ENCODE measurements around the gene TOP1. TPM values are rescaled to one million over a fixed set of nuclear protein-coding genes. Genes with fewer than 3 reads are reported as not detected.
A peak's percentile ranks its signal among the peaks of the same experiment; 100 is the strongest.

Gene TOP1
- total RNA-seq, 4 donors from 2014 or later: 20.2 to 28.5 (median 23.0) TPM

GRCh38 chr20:41152108-41152757, 123.6 kb downstream of the TOP1 start:
- intact Hi-C loops (cut with DNase I): no loop called here
- WGBS: 51% methylated on average over 5 of the region's 5 CpGs
- Histone ChIP-seq H3K27ac (replicated peaks in 1 of 4) (peak overlapping the region in 3 of 4 donors; percentile 17 to 42 (median 20)), H3K9me3 (no peaks in the 10 kb centered on the region), H3K4me1 (peaks cover 96 to 100% (median 97%) of the 10 kb centered on the region in 4 donors), H3K4me3 (no peak overlapping the region), H3K27me3 (no peaks in the 10 kb centered on the region), H3K36me3 (no peaks in the 10 kb centered on the region)
- DNase-seq (ENCODE audit: extremely low spot score): no peak
- TF ChIP-seq POLR2AphosphoS5 (IDR thresholded peaks at IDR 0.05): no peak
- TF ChIP-seq EP300 (IDR thresholded peaks at IDR 0.05): no peak
- TF ChIP-seq, protein P1, sequence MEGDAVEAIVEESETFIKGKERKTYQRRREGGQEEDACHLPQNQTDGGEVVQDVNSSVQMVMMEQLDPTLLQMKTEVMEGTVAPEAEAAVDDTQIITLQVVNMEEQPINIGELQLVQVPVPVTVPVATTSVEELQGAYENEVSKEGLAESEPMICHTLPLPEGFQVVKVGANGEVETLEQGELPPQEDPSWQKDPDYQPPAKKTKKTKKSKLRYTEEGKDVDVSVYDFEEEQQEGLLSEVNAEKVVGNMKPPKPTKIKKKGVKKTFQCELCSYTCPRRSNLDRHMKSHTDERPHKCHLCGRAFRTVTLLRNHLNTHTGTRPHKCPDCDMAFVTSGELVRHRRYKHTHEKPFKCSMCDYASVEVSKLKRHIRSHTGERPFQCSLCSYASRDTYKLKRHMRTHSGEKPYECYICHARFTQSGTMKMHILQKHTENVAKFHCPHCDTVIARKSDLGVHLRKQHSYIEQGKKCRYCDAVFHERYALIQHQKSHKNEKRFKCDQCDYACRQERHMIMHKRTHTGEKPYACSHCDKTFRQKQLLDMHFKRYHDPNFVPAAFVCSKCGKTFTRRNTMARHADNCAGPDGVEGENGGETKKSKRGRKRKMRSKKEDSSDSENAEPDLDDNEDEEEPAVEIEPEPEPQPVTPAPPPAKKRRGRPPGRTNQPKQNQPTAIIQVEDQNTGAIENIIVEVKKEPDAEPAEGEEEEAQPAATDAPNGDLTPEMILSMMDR (IDR thresholded peaks at IDR 0.05): no peak
- TF ChIP-seq POLR2A (IDR thresholded peaks at IDR 0.05; ENCODE audit: low read depth): no peak

GRCh38 chr20:41154436-41155176, 126.0 kb downstream of the TOP1 start:
- no peaks in the 10 kb centered on the region for H3K27me3 ChIP-seq
- no peak for DNase-seq (ENCODE audit: extremely low spot score)
- TF ChIP-seq POLR2A (IDR thresholded peaks at IDR 0.05; ENCODE audit: low read depth) (no peak), POLR2AphosphoS5 (IDR thresholded peaks at IDR 0.05) (no peak), EP300 (IDR thresholded peaks at IDR 0.05) (no peak)
- TF ChIP-seq, protein P1 (IDR thresholded peaks at IDR 0.05): no peak
- intact Hi-C loops (cut with DNase I): no loop called here
- peak overlapping the region in 2 of 4 donors; percentile 25 to 33 for H3K27ac ChIP-seq (replicated peaks in 1 of 4)
- H3K4me1 ChIP-seq: peaks cover 92 to 99% (median 96%) of the 10 kb centered on the region in 4 donors
- H3K36me3 ChIP-seq: peaks cover 2 to 3% (median 2%) of the 10 kb centered on the region in 4 donors
- no peak overlapping the region for H3K4me3 ChIP-seq
- 76% methylated on average over 7 of the region's 8 CpGs for WGBS
- H3K9me3 ChIP-seq: no peaks in the 10 kb centered on the region

DNA sequence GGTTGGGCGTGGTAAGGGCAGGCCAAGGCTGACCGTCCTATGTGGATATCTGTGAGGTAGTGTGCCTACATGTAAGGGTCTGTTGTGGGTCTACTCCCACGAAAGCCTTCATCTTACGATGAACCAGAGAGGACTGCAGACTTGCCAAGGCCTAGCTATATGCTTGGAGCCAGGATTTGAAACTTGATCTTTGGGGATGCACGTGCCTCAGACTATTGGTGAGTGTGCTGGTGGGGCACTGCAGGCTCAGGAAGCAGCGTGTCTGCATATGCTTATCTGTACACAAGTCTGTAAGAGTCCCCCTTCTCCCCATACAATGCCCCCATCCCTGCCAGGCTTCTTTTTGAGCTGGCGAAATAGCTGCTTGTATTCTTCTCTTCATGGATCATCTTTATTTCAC, 126.6 kb downstream of the TOP1 start:
- WGBS: 82% methylated on average over 7 of the region's 7 CpGs
- TF ChIP-seq POLR2A (IDR thresholded peaks at IDR 0.05; ENCODE audit: low read depth) (no peak), EP300 (IDR thresholded peaks at IDR 0.05) (no peak), POLR2AphosphoS5 (IDR thresholded peaks at IDR 0.05) (no peak)
- TF ChIP-seq, protein P1 (IDR thresholded peaks at IDR 0.05): no peak
- Histone ChIP-seq H3K4me1 (peaks cover 89 to 98% (median 93%) of the 10 kb centered on the region in 4 donors), H3K27me3 (no peaks in the 10 kb centered on the region), H3K27ac (replicated peaks in 1 of 4) (peak overlapping the region in 1 of 4 donors; percentile 33), H3K4me3 (no peak overlapping the region), H3K36me3 (peaks cover 9% of the 10 kb centered on the region in 4 donors), H3K9me3 (no peaks in the 10 kb centered on the region)
- DNase-seq (ENCODE audit: extremely low spot score): no peak
- intact Hi-C loops (cut with DNase I): no loop called here

GRCh38 chr20:41158082-41158625, 129.5 kb downstream of the TOP1 start:
- DNase-seq (ENCODE audit: extremely low spot score): no peak
- Histone ChIP-seq H3K36me3 (peaks cover 16 to 38% (median 33%) of the 10 kb centered on the region in 4 donors), H3K27ac (replicated peaks in 1 of 4) (peak overlapping the region in 2 of 4 donors; percentile 8 to 9), H3K4me1 (peaks cover 72 to 83% (median 77%) of the 10 kb centered on the region in 4 donors), H3K27me3 (no peaks in the 10 kb centered on the region), H3K9me3 (no peaks in the 10 kb centered on the region), H3K4me3 (no peak overlapping the region)
- intact Hi-C loops (cut with DNase I): no loop called here
- TF ChIP-seq, protein P1 (IDR thresholded peaks at IDR 0.05): no peak
- TF ChIP-seq POLR2AphosphoS5 (IDR thresholded peaks at IDR 0.05) (no peak), EP300 (IDR thresholded peaks at IDR 0.05) (no peak), POLR2A (IDR thresholded peaks at IDR 0.05; ENCODE audit: low read depth) (no peak)
- WGBS: 85% methylated on average over 4 of the region's 6 CpGs
